Cardiac septum (tissue), 1 donor: ENCODE results near the gene TMEM213. TPM values are rescaled to one million over a fixed set of nuclear protein-coding genes. Genes with fewer than 3 reads are reported as not detected.

Source experiments
- DNase-seq: peaks from one replicate; pipeline ENCODE4 v3.0.0-alpha.2; 2020; ENCODE audit warnings: low spot score
- intact Hi-C: fragments of 100-400 bp; cut with DNase I; formaldehyde crosslinking; loops from one replicate; pipeline ENCODE4 v1.14.0; 2022
- total RNA-seq: library from RNA; stranded (reverse); fragmentation: NEBNext Ultra II Directional; extraction: Animal tissue kit (Norgen Biotek cat#: 25700); gene quantifications from one replicate; pipeline ENCODE4 v1.2.1, GENCODE V29; 2021
- donor health status: DM: no; HTN: no; CAD: no.

Gene TMEM213
- total RNA-seq, 1 donor from 2014 or later: not detected

- intact Hi-C loops: no loop called here
- no peak for DNase-seq
These were observed 37.3 kb downstream of the TMEM213 start for GRCh38 chr7:138835087-138835486.

- intact Hi-C loops: no loop called here
- DNase-seq: no peak
These were observed 39.8 kb downstream of the TMEM213 start for GRCh38 chr7:138837627-138838026.

- no peak for DNase-seq
- intact Hi-C loops: no loop called here
These were observed 40.4 kb downstream of the TMEM213 start for GRCh38 chr7:138838166-138838565.

- DNase-seq: no peak
- intact Hi-C loops: no loop called here
These were observed 44.3 kb downstream of the TMEM213 start for GRCh38 chr7:138842111-138842510.

- intact Hi-C loops: no loop called here
These were observed 46.1 kb downstream of the TMEM213 start for GRCh38 chr7:138843632-138844580.

GRCh38 chr7:138845711-138846110 is 47.9 kb downstream of the TMEM213 start:
- intact Hi-C loops: no loop called here
- no peak for DNase-seq

More at GRCh38 chr7:138843632-138844580, 46.1 kb downstream of the TMEM213 start:
- DNase-seq: no peak

- intact Hi-C loops: no loop called here
- no peak for DNase-seq
These were observed 50.5 kb downstream of the TMEM213 start for GRCh38 chr7:138848056-138848980.

- intact Hi-C loops: no loop called here
- DNase-seq: no peak
These were observed 51.9 kb downstream of the TMEM213 start for GRCh38 chr7:138849701-138850100.

GRCh38 chr7:138852469-138852868 is 54.7 kb downstream of the TMEM213 start:
- intact Hi-C loops: no loop called here
- no peak for DNase-seq

GRCh38 chr7:138853448-138853847 is 55.7 kb downstream of the TMEM213 start:
- DNase-seq: no peak
- intact Hi-C loops: no loop called here

- DNase-seq: no peak
- intact Hi-C loops: no loop called here
These were observed 56.4 kb downstream of the TMEM213 start for GRCh38 chr7:138854115-138854645.

GRCh38 chr7:138857728-138858127 is 59.9 kb downstream of the TMEM213 start:
- intact Hi-C loops: no loop called here
- DNase-seq: no peak

- intact Hi-C loops: no loop called here
- DNase-seq: no peak
These were observed 63.3 kb downstream of the TMEM213 start for GRCh38 chr7:138861051-138861450.

GRCh38 chr7:138863931-138864330 is 66.1 kb downstream of the TMEM213 start:
- intact Hi-C loops: no loop called here

GRCh38 chr7:138864667-138865066 is 66.9 kb downstream of the TMEM213 start:
- no peak for DNase-seq
- intact Hi-C loops: no loop called here

More at GRCh38 chr7:138863931-138864330, 66.1 kb downstream of the TMEM213 start:
- no peak for DNase-seq

GRCh38 chr7:138865843-138866242 is 68.0 kb downstream of the TMEM213 start:
- intact Hi-C loops: no loop called here
- DNase-seq: no peak

GRCh38 chr7:138866353-138866752 is 68.6 kb downstream of the TMEM213 start:
- intact Hi-C loops: no loop called here
- no peak for DNase-seq

GRCh38 chr7:138867744-138868143 is 70.0 kb downstream of the TMEM213 start:
- no peak for DNase-seq
- intact Hi-C loops: no loop called here

GRCh38 chr7:138868711-138869110 is 70.9 kb downstream of the TMEM213 start:
- DNase-seq: no peak
- intact Hi-C loops: no loop called here

GRCh38 chr7:138869353-138869752 is 71.6 kb downstream of the TMEM213 start:
- intact Hi-C loops: no loop called here
- DNase-seq: no peak
